Activated effector memory CD4-positive, alpha-beta T cell treated with Interleukin-2 at 50 U/mL for 16 hours (primary cell): ENCODE results near the gene RPS18.
A peak's percentile ranks its signal among the peaks of the same experiment; 100 is the strongest.

Experiments used
- DNase-seq: peaks from one replicate; pipeline ENCODE4 v3.0.0-alpha.2; 2020

RPS18 gene

GRCh38 chr6:33315793-33316602, 44.1 kb downstream of the RPS18 start:
- DNase-seq = no peak

DNA sequence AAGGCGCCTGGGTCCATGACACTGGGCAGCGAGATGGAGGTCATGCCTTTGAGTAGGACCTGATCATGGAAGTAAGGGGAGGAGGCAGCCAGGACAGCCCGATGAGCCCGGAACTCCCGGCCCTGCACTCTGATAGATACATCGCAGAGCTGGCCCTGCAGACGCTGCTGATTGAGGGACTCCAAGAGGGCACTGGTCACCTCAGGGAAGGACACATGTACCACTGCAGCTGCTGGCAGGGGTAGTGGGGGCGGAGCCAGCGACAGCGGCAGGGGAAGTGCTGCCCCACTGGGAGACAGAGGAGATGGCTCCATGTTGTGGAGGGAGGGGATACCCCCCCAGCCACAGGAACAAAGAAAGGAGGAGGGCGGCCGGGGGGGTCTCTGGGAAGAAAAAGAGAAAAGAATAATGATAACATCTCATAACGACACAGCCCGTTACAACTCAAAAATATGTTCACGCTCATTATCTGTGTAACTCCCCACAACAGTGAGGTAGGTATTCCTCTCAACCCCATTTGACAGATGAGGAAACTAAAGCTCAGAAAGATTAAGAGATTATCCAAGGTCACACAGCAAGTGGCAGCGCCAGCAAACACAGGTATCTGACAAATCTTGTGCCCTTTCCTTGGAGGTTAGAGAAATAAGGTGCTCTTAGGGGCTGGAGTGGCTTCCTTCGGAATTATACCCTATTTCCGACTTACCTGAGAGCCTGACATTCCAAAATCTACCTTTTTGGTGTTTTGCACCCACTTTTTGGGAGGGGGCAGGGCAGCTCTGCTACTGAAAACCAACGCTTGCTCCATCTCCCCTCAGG, 44.9 kb downstream of the RPS18 start:
- DNase-seq = no peak

DNA sequence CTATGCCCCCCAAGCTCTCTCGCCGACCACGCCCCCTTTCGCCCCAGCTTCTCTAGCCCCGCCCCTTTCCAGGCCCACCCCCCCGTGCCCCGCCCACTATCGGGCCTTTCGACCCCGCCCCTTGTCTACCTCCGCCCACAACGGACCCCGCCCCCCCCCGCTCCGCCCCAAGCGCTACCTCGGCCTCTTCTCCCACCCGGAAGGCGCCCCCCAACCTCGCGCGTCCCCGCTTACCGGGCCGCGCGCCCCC, 45.5 kb downstream of the RPS18 start:
- DNase-seq = no peak

GRCh38 chr6:33317669-33318425, 46.0 kb downstream of the RPS18 start, which contains the start of gene ZBTB22:
Gene ZBTB22, minus strand, starts transcription at chr6:33317744. Its CDS starts 828 bp downstream, at chr6:33316916.
- peak; percentile 93 for DNase-seq

DNA sequence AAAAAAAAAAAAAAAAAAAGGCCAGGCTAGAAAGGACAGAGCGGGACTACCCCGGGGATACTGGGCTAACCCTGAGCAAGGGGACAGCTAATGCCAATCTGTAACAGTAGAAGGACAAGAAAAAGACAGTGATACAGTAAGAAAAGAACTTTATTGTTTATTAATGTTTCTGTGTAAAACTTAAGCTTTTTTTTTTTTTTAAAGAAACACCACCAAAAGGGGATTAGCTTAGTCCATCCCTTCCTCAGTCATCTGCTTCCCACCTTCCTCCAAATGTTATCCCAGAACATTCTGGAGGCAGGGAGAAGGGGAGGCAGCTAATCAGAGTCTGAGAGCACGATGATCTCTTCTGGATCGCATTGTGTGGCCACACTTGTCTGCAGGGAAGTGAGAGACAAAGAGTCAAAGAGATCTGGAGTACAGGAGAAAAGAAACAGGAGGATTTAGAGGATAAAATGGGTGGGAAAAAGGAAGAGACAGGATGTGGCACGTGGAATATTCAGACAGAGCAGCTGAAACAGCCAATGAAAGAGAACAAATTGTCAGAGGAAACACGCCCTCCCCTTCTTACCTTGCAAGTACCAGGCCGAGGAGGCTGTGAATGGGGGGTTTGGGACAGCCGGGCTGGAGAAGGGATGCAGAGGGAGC, 46.7 kb downstream of the RPS18 start:
- no peak for DNase-seq

GRCh38 chr6:33319939-33320314, 48.1 kb downstream of the RPS18 start:
- no peak for DNase-seq

DNA sequence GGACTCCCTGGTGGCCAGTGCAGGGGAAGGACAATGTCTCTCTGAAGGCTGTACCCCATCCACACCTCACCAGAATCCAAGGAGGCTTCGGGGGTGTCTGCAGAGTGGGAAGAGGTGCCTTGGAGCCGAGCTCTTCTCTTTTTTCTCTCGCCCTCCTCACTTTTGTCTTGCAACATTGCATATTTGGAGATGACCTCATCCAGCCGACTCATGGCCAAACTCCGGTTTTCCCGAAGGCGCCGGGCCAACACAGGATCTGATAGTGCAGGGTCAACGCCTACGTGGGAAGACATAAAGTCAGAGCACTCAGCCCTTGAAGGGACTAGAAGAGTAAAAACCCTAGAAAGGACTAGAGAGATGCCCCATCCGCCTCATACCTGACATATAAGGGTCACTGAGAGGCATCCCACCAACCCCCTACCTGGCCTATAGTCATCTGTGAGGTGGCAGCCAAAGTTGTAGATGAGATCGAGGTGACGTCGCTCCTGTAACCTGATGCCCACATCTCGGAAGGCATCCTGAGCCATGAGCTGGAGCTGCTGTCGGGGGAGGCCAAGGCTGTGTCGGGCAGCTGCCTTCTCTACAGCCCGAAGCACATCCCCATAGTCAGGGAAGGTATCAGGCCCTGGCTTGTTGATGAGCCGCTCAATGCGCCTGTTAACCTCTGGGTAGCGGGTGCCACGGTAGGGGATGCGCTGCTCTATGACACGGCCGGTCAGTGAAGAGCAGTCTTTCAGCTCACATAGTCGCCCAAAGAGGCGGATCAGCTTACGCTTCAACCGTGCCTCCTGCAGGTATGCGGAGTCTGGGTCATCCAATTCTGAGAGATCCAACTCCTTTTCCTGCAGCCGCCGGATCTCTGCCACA, 48.7 kb downstream of the RPS18 start:
- DNase-seq = no peak

DNA sequence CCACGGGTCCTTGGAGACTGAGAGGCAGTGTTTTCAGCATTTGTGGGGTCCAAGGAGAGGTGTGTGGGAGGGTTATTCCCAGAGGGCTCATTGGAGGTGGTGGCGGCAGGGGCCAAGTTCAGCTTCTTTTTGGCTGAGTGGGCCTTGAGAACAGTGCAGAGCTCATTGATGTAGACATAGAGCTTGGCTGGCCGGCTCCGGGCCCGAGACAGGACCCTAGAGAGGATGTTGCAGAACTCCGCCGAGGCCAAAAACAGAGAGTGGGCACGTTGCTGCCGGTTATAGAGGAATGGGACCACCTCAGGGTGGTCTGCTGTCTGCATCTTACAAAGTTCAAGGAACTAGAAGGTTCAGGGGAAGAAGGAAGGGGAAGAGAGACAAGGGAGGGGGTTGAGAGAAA, 49.4 kb downstream of the RPS18 start:
- no peak for DNase-seq

DNA sequence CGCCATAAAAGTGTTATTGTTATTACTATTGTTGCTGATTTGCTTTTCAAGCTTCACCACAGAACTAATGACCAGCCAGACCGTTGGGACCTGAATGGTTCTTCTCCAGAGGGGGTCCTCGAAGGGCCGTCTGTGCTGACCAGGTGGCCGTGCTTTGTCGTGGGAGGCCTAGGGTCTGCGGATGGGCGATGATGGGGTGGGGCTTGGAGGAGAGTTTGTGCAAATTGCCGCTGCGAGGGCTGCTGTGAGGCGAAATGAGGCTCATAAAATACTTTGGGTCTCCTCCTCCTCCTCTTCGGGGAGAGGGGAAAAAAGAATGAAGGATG, 51.7 kb downstream of the RPS18 start:
- DNase-seq = peak; percentile 14

- DNase-seq = no peak
Measured at GRCh38 chr6:33324125-33324524, 52.2 kb downstream of the RPS18 start.
